Activated B cell treated with CpG ODN at 0.5 μM for 24 hours (primary cell): ENCODE measurements around the gene SELENOW. TPM values are rescaled to one million over a fixed set of nuclear protein-coding genes. Genes with fewer than 3 reads are reported as not detected.
"Not testable (repeated sequence)": the region's sequence is repeated elsewhere in the genome, so short reads cannot be mapped to it uniquely, and the experiment has no call there.

Source experiments
- ATAC-seq: fragments of 200-7000 bp; cut with Tn5 transposase; one replicate; pipeline ENCODE4 v1.10.0; 2021; ENCODE audit warnings: low read depth, mild to moderate bottlenecking, moderate library complexity
- CTCF ChIA-PET: fragments of 350-600 bp; sonication (Branson Sonifier 250); formaldehyde crosslinking; loops from one replicate; lab custom pipeline; 2021; ENCODE audit warnings: antibody characterized with exemption; lab: Charles Lee
- POLR2A ChIA-PET: fragments of 350-600 bp; sonication (Branson Sonifier 250); formaldehyde crosslinking; loops from one replicate; lab custom pipeline; 2021; ENCODE audit warnings: antibody characterized with exemption; lab: Charles Lee
- DNase-seq: peaks from one replicate; pipeline ENCODE4 v3.0.0; 2022
- H3K27ac Mint-ChIP-seq: one replicate; pipeline ENCODE4 v1.8.0; 2020; ENCODE audit warnings: mixed read lengths
- H3K27me3 Mint-ChIP-seq: one replicate; pipeline ENCODE4 v1.8.0; 2021; ENCODE audit warnings: mixed read lengths
- H3K36me3 Mint-ChIP-seq: one replicate; pipeline ENCODE4 v1.8.0; 2021; ENCODE audit warnings: low read depth, mixed read lengths
- H3K4me1 Mint-ChIP-seq: one replicate; pipeline ENCODE4 v1.8.0; 2021; ENCODE audit warnings: mixed read lengths
- H3K4me3 Mint-ChIP-seq: one replicate; pipeline ENCODE4 v1.8.0; 2020; ENCODE audit warnings: mild to moderate bottlenecking, mixed read lengths
- H3K9me3 Mint-ChIP-seq: one replicate; pipeline ENCODE4 v1.8.0; 2020; ENCODE audit warnings: mixed read lengths
- CTCF ChIP-seq: fragments of 200-600 bp; IDR thresholded peaks from one replicate; pipeline ENCODE4 v1.8.0; 2022; ENCODE audit warnings: antibody characterized with exemption, mild to moderate bottlenecking
- intact Hi-C: fragments of 100-400 bp; cut with micrococcal nuclease; formaldehyde crosslinking; loops from one replicate; pipeline ENCODE4 v1.15.1; 2024
- total RNA-seq: library from RNA; stranded (reverse); gene quantifications from 2 replicates; pipeline ENCODE4 v1.2.3, GENCODE V29; 2022

Gene SELENOW
- total RNA-seq, 1 donor from 2014 or later, result 24.8 TPM

GRCh38 chr19:47766670-47767069, 11.8 kb upstream of the SELENOW start:
- Mint-ChIP-seq H3K27me3 (peaks cover 1% of the 10 kb centered on the region), H3K4me1 (no peaks in the 10 kb centered on the region), H3K9me3 (no peaks in the 10 kb centered on the region), H3K36me3 (no peaks in the 10 kb centered on the region), H3K4me3 (no peak overlapping the region), H3K27ac (no peak overlapping the region)
- DNase-seq (no peak), ATAC-seq (no peak)
- ChIA-PET POLR2A (interaction anchor here (0.6 kb wide), 1 partner anchor 637 kb away, joined by 3 read pairs; no protein-coding TSS in a partner anchor), CTCF (interaction anchor here (0.9 to 2.5 kb wide), 2 partner anchors 21 to 23 kb away, joined by 3 to 9 read pairs; no protein-coding TSS in a partner anchor)
- TF ChIP-seq CTCF, result no peak
- intact Hi-C loops, result loop anchor here (1.0 kb wide), 2 partner anchors 22 to 97 kb away; no protein-coding TSS in a partner anchor

GRCh38 chr19:47767349-47767748, 11.2 kb upstream of the SELENOW start:
- H3K27ac Mint-ChIP-seq, result no peak overlapping the region

GRCh38 chr19:47768604-47769003, 9.9 kb upstream of the SELENOW start:
- ChIA-PET POLR2A (no interaction called here), CTCF (no interaction called here)
- peaks cover 1% of the 10 kb centered on the region for H3K27me3 Mint-ChIP-seq
- no peak for TF ChIP-seq CTCF
- no peak overlapping the region for H3K27ac Mint-ChIP-seq
- H3K36me3 Mint-ChIP-seq, result no peaks in the 10 kb centered on the region
- no peaks in the 10 kb centered on the region for H3K9me3 Mint-ChIP-seq
- no peaks in the 10 kb centered on the region for H3K4me1 Mint-ChIP-seq
- intact Hi-C loops, result no loop called here
- H3K4me3 Mint-ChIP-seq, result no peak overlapping the region
- DNase-seq, result no peak
- no peak for ATAC-seq

More at GRCh38 chr19:47767349-47767748, 11.2 kb upstream of the SELENOW start:
- H3K4me1 Mint-ChIP-seq, result no peaks in the 10 kb centered on the region
- no peak for ATAC-seq
- DNase-seq, result no peak
- ChIA-PET POLR2A (interaction anchor here (0.6 kb wide), 1 partner anchor 637 kb away, joined by 3 read pairs; no protein-coding TSS in a partner anchor), CTCF (interaction anchor here (0.9 to 2.5 kb wide), 2 partner anchors 20 to 22 kb away, joined by 3 to 9 read pairs; no protein-coding TSS in a partner anchor)
- no peak overlapping the region for H3K4me3 Mint-ChIP-seq
- no peaks in the 10 kb centered on the region for H3K36me3 Mint-ChIP-seq
- intact Hi-C loops, result no loop called here
- TF ChIP-seq CTCF, result no peak
- no peaks in the 10 kb centered on the region for H3K9me3 Mint-ChIP-seq
- peaks cover 1% of the 10 kb centered on the region for H3K27me3 Mint-ChIP-seq

- Mint-ChIP-seq H3K27ac (no peak overlapping the region), H3K27me3 (peaks cover 1% of the 10 kb centered on the region), H3K4me1 (no peaks in the 10 kb centered on the region), H3K4me3 (no peak overlapping the region), H3K36me3 (no peaks in the 10 kb centered on the region), H3K9me3 (no peaks in the 10 kb centered on the region)
- ATAC-seq (no peak), DNase-seq (no peak)
- ChIA-PET CTCF (no interaction called here), POLR2A (no interaction called here)
- intact Hi-C loops, result no loop called here
- TF ChIP-seq CTCF, result no peak
Observed at GRCh38 chr19:47769534-47769933, 9.0 kb upstream of the SELENOW start.

GRCh38 chr19:47771291-47771690, 7.2 kb upstream of the SELENOW start:
- H3K27ac Mint-ChIP-seq, POLR2A ChIA-PET, CTCF ChIA-PET: not testable (repeated sequence)

DNA sequence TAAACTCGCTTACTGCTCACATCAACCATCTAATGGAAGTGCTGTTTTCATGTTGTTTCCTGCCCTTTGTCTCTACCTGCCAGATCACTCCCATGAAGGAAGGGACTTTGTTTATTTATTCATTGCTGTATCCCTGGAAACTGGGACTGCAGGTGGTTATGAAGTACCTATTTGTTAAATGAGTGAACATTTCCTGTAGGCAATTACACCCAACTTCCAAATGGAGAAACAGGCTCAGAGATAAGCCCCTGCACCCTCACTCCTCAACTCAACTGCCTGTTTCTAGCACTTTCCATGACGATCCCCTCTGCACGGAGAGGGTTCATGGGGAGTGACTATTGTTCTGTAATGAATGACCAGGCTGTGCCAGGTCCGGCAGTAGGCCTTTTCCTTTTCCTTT, 1.9 kb upstream of the SELENOW start:
- H3K27ac Mint-ChIP-seq, result no peak overlapping the region
- peaks cover 8% of the 10 kb centered on the region for H3K36me3 Mint-ChIP-seq
- intact Hi-C loops, result no loop called here
- no peak for TF ChIP-seq CTCF
- peaks cover 17% of the 10 kb centered on the region for H3K4me1 Mint-ChIP-seq
- ChIA-PET POLR2A (no interaction called here), CTCF (no interaction called here)
- no peaks in the 10 kb centered on the region for H3K27me3 Mint-ChIP-seq
- DNase-seq (no peak), ATAC-seq (no peak)
- H3K9me3 Mint-ChIP-seq, result no peaks in the 10 kb centered on the region
- no peak overlapping the region for H3K4me3 Mint-ChIP-seq

More at GRCh38 chr19:47771291-47771690, 7.2 kb upstream of the SELENOW start:
- H3K4me3 Mint-ChIP-seq, H3K9me3 Mint-ChIP-seq, intact Hi-C loops, H3K27me3 Mint-ChIP-seq, ATAC-seq, H3K36me3 Mint-ChIP-seq, DNase-seq, H3K4me1 Mint-ChIP-seq: not testable (repeated sequence)

GRCh38 chr19:47777245-47778048, 1.1 kb upstream of the SELENOW start:
- POLR2A ChIA-PET, result interaction anchor here (0.7 kb wide), 1 partner anchor 32 kb away, joined by 4 read pairs; the partner anchor contains the start of gene NOP53
- CTCF ChIA-PET, H3K27ac Mint-ChIP-seq, DNase-seq, H3K27me3 Mint-ChIP-seq, H3K9me3 Mint-ChIP-seq, ATAC-seq: not testable (repeated sequence)
- intact Hi-C loops, result loop anchor here (1.0 kb wide), 1 partner anchor 32 kb away; the partner anchor contains the start of gene NOP53
- Mint-ChIP-seq H3K36me3 (peaks cover 16% of the 10 kb centered on the region), H3K4me1 (peaks cover 17% of the 10 kb centered on the region), H3K4me3 (peak overlapping the region; percentile 95)
